Measurements from ENCODE around the gene NHERF2. TPM values are rescaled to one million over a fixed set of nuclear protein-coding genes. Genes with fewer than 3 reads are reported as not detected.

NHERF2 gene
- total and polyA plus RNA-seq, 9 of the 15 experiments (the other 6 are each of a cell fraction or from before 2014, with no cell fraction given): 0.15 to 42.0 (median 12.5) TPM

- peak; percentile 73 for TF ChIP-seq ARID4B (CRISPR knock-in tag; IDR thresholded peaks at IDR 0.05)
- TF ChIP-seq ZNF444 (CRISPR knock-in tag; IDR thresholded peaks at IDR 0.05): no peak
- no peak for TF ChIP-seq ZFP1 (CRISPR knock-in tag; IDR thresholded peaks at IDR 0.05)
- TF ChIP-seq ZKSCAN1 (IDR thresholded peaks at IDR 0.05; ENCODE audit: low read depth, low read length): 0 out of 2 replicates have a peak, but pooled peaks have one; percentile 41
- no peak for TF ChIP-seq CHD4 (IDR thresholded peaks at IDR 0.05; ENCODE audit: insufficient read depth, insufficient replicate concordance, low read depth, low read length, poor library complexity, severe bottlenecking)
- no peak for TF ChIP-seq ELF1 (tag; IDR thresholded peaks at IDR 0.05)
- peak; percentile 92 for TF ChIP-seq RBBP5 (IDR thresholded peaks at IDR 0.05; ENCODE audit: borderline replicate concordance, insufficient read depth, low read length, poor library complexity, severe bottlenecking)
- peak; percentile 8; the same call in 1 of the 2 replicates for TF ChIP-seq RUNX1 (IDR thresholded peaks at IDR 0.05; ENCODE audit: low read depth)
- TF ChIP-seq FOXK2 (conservative IDR thresholded peaks at IDR 0.05 in 1 of 2, IDR thresholded peaks at IDR 0.05 in 1 of 2; ENCODE audit: low read depth in 2 of 2): no peak
- TF ChIP-seq ZNF407 (IDR thresholded peaks at IDR 0.05; ENCODE audit: low read depth): no peak
- TF ChIP-seq HNRNPL (IDR thresholded peaks at IDR 0.05; ENCODE audit: low read depth, low read length): peak; percentile 71
- peak; percentile 77; the same call in 1 of the 2 replicates for TF ChIP-seq ZNF76 (CRISPR knock-in tag; IDR thresholded peaks at IDR 0.05; ENCODE audit: borderline replicate concordance)
- TF ChIP-seq ZNF274 (IDR thresholded peaks at IDR 0.05; ENCODE audit: borderline replicate concordance, low read depth, low read length): no peak
- TF ChIP-seq ZNF224 (CRISPR knock-in tag; IDR thresholded peaks at IDR 0.05): no peak
These were observed 43.0 kb upstream of the NHERF2 start, which contains the start of gene GFER (continued) for GRCh38 chr16:1983544-1984346.

All from K562 (cell line).